Hepatocyte (in vitro differentiated cells): Measurements from ENCODE around the gene ZNF263.

Experiments
- EZH2 ChIP-seq: fragments of 200-600 bp; sonication (generic); IDR thresholded peaks from 2 replicates; pipeline ENCODE4 v1.6.1; 2016; ENCODE audit warnings: antibody characterized with exemption, mild to moderate bottlenecking, borderline replicate concordance
- EZH2phosphoT487 ChIP-seq: fragments of 200-600 bp; sonication (generic); IDR thresholded peaks from one replicate; pipeline ENCODE4 v1.6.1; 2018; ENCODE audit warnings: antibody characterized with exemption, mild to moderate bottlenecking, low read depth, moderate library complexity; ENCODE audit not compliant: unreplicated experiment, severe bottlenecking
- TF ChIP-seq, protein P1 (sequence below): fragments of 200-600 bp; sonication (generic); IDR thresholded peaks from 2 replicates; pipeline ENCODE4 v1.5.1; 2016; ENCODE audit warnings: antibody characterized with exemption, mild to moderate bottlenecking; ENCODE audit not compliant: poor library complexity

DNA sequence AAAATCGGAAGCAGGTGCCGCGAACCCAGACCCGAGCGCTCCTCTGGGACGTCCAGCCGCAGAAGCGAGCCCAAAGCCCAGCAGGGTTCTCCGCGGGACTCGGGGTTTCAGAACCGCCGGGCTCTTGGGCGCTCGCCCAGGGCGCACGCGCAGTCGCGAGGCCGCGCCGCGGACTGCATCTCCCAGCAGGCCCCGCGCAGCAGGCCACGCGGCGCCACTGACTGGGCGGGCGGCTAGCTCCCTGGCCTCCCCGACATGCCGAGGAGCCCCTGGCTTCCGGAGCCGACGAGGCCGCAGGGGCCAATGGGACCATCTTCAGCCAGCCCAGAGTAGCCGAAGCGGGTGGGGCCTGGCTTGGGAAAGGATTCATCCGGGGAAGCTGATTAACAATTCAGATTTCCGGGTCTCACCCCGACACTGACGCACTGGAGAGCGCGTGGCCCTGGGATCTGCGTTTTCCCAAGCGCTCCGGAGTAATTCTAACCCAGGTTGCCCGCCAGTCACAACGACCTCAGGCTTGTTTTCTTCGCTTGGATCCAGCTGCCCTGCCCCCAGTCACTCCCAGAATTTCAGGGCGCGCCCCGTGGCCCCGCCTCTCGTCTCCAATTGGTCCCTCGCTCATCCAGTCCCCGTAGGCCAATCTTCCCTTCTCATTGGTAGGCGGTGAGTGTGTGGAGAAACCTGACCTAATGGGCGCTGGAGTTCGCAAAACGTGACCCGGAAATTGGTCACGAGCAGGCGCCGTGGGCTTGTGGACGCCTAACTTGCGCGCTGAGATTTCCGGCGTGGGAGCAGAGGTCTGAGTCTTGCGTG, at the start of gene ZNF263:
- no peak for TF ChIP-seq EZH2
- TF ChIP-seq, protein P1, sequence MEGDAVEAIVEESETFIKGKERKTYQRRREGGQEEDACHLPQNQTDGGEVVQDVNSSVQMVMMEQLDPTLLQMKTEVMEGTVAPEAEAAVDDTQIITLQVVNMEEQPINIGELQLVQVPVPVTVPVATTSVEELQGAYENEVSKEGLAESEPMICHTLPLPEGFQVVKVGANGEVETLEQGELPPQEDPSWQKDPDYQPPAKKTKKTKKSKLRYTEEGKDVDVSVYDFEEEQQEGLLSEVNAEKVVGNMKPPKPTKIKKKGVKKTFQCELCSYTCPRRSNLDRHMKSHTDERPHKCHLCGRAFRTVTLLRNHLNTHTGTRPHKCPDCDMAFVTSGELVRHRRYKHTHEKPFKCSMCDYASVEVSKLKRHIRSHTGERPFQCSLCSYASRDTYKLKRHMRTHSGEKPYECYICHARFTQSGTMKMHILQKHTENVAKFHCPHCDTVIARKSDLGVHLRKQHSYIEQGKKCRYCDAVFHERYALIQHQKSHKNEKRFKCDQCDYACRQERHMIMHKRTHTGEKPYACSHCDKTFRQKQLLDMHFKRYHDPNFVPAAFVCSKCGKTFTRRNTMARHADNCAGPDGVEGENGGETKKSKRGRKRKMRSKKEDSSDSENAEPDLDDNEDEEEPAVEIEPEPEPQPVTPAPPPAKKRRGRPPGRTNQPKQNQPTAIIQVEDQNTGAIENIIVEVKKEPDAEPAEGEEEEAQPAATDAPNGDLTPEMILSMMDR: no peak
- no peak for TF ChIP-seq EZH2phosphoT487
